B cell (primary cell): ENCODE measurements around the gene DRC7. TPM values are rescaled to one million over a fixed set of nuclear protein-coding genes. Genes with fewer than 3 reads are reported as not detected.

ENCODE experiments used
- ATAC-seq: fragments of 200-7000 bp; cut with Tn5 transposase; one replicate; pipeline ENCODE4 v1.10.0; 2021; ENCODE audit warnings: low read depth, mild to moderate bottlenecking, moderate number of reproducible peaks, moderate library complexity
- CTCF ChIA-PET: fragments of 350-600 bp; sonication (Branson Sonifier 250); formaldehyde crosslinking; loops from one replicate; lab custom pipeline; 2021; ENCODE audit warnings: antibody characterized with exemption, inconsistent platforms; lab: Charles Lee
- POLR2A ChIA-PET: fragments of 350-600 bp; sonication (Branson Sonifier 250); formaldehyde crosslinking; loops from one replicate; lab custom pipeline; 2021; ENCODE audit warnings: antibody characterized with exemption; lab: Charles Lee
- DNase-seq: peaks from one replicate; pipeline ENCODE4 v3.0.0; 2013
- H2AFZ ChIP-seq: 2 replicates; pipeline ENCODE4 v1.6.1; 2012; ENCODE audit warnings: mild to moderate bottlenecking, low read depth, low read length; ENCODE audit not compliant: insufficient read depth, poor library complexity, severe bottlenecking
- H3K27ac ChIP-seq, 2 donors: 1 replicate in 1 of 2; 2 replicates in 1 of 2; pipeline ENCODE4 v1.5.1; 2012 to 2013; ENCODE audit warnings: low read length in 2 of 2, mild to moderate bottlenecking in 2 of 2, moderate library complexity in 1 of 2
- H3K27me3 ChIP-seq, 4 experiments: fragments of 200-600 bp in 1 of 4; sonication (generic) in 1 of 4; replicated peaks in 1 of 4; 1 replicate in 2 of 4; 2 replicates in 2 of 4; pipeline versions ENCODE4 v1.6.1 to v1.7.0; 2013 to 2016; ENCODE audit warnings: low read length in 3 of 4, mild to moderate bottlenecking in 2 of 4, mixed read lengths in 1 of 4, moderate library complexity in 1 of 4; ENCODE audit not compliant: insufficient read depth in 4 of 4, control insufficient read depth in 3 of 4; ENCODE audit errors: control extremely low read depth in 1 of 4
- H3K36me3 ChIP-seq, 2 experiments: replicated peaks in 1 of 2; 1 replicate in 1 of 2; 2 replicates in 1 of 2; pipeline versions ENCODE4 v1.6.1 to v1.7.1; 2013; ENCODE audit warnings: low read length in 1 of 2; ENCODE audit not compliant: insufficient read depth in 2 of 2, control insufficient read depth in 1 of 2; ENCODE audit errors: control extremely low read depth in 1 of 2, extremely low read depth in 1 of 2
- H3K4me1 ChIP-seq, 2 donors: fragments of 200-600 bp in 1 of 2; sonication (generic) in 1 of 2; 1 replicate in 1 of 2; 2 replicates in 1 of 2; pipeline versions ENCODE4 v1.5.1 to v1.6.1; 2013 to 2017; ENCODE audit warnings: low read length in 2 of 2; ENCODE audit not compliant: control insufficient read depth in 2 of 2, insufficient read depth in 2 of 2
- H3K4me2 ChIP-seq: replicated peaks from 2 replicates; pipeline ENCODE3; 2012; ENCODE audit warnings: mild to moderate bottlenecking, low read depth, low read length; ENCODE audit not compliant: poor library complexity, severe bottlenecking
- H3K4me3 ChIP-seq, 5 experiments: fragments of 200-600 bp in 1 of 5; sonication (generic) in 1 of 5; 1 replicate in 3 of 5; 2 replicates in 2 of 5; pipeline versions ENCODE4 v1.5.1 to v1.7.0; 2011 to 2016; ENCODE audit warnings: low read length in 4 of 5, mild to moderate bottlenecking in 4 of 5, low read depth in 2 of 5, control low read depth in 1 of 5, moderate library complexity in 1 of 5; ENCODE audit not compliant: insufficient read depth in 1 of 5; ENCODE audit errors: control extremely low read depth in 1 of 5, extremely low read depth in 1 of 5
- H3K79me2 ChIP-seq: fragments of 200-600 bp; sonication (generic); one replicate; pipeline ENCODE4 v1.6.0; 2016; ENCODE audit warnings: low read length; ENCODE audit not compliant: control insufficient read depth, insufficient read depth
- H3K9ac ChIP-seq: fragments of 200-600 bp; sonication (generic); 2 replicates; pipeline ENCODE4 v1.6.1; 2017; ENCODE audit warnings: mild to moderate bottlenecking, low read length, moderate library complexity
- H3K9me3 ChIP-seq, 3 donors: one replicate each; pipeline versions ENCODE4 v1.6.1 to v1.7.1; 2013; ENCODE audit warnings: low read length in 2 of 3; ENCODE audit not compliant: control insufficient read depth in 2 of 3, insufficient read depth in 1 of 3; ENCODE audit errors: control extremely low read depth in 1 of 3
- H4K20me1 ChIP-seq: 2 replicates; pipeline ENCODE4 v1.6.0; 2012; ENCODE audit warnings: mild to moderate bottlenecking, low read length; ENCODE audit not compliant: insufficient read depth, control insufficient read depth, poor library complexity, severe bottlenecking
- H3K27ac Mint-ChIP-seq: one replicate; pipeline ENCODE4 v1.8.0; 2021; ENCODE audit warnings: mixed read lengths
- H3K27me3 Mint-ChIP-seq: one replicate; pipeline ENCODE4 v1.8.0; 2021; ENCODE audit warnings: mixed read lengths
- H3K4me1 Mint-ChIP-seq: one replicate; pipeline ENCODE4 v1.8.0; 2021; ENCODE audit warnings: mixed read lengths
- H3K4me3 Mint-ChIP-seq: one replicate; pipeline ENCODE4 v1.8.0; 2021; ENCODE audit warnings: mixed read lengths
- H3K9me3 Mint-ChIP-seq: one replicate; pipeline ENCODE4 v1.8.0; 2022; ENCODE audit warnings: mixed read lengths; ENCODE audit not compliant: insufficient read depth
- EZH2 ChIP-seq: IDR thresholded peaks from 2 replicates; pipeline ENCODE4 v1.6.1; 2012; ENCODE audit warnings: borderline replicate concordance, low read depth, mild to moderate bottlenecking, moderate library complexity, low read length; ENCODE audit not compliant: insufficient read depth, poor library complexity, severe bottlenecking
- WGBS: methylation state at CpG from one replicate; pipeline ENCODE4 v1.1.5; 2013; ENCODE audit warnings: missing lambda C conversion rate; ENCODE audit not compliant: insufficient coverage; 5-methylcytosine and 5-hydroxymethylcytosine counted together
- intact Hi-C: fragments of 100-400 bp; cut with micrococcal nuclease; formaldehyde crosslinking; loops from one replicate; pipeline ENCODE4 v1.10.0; 2022
- polyA plus RNA-seq: library from polyadenylated mRNA; depleted of rRNA; stranded (reverse); fragments of >200 nt; gene quantifications from 2 replicates; pipeline ENCODE4 v1.2.3, GENCODE V29; 2012
- total RNA-seq, 2 donors: library from RNA; stranded (reverse); fragments of 120-200 nt in 1 of 2; gene quantifications; 1 replicate in 1 of 2; 2 replicates in 1 of 2; pipeline versions ENCODE4 v1.2.3 to v1.2.4, GENCODE V29; 2013 to 2022
- TF ChIP-seq, protein P1 (sequence below): fragments of 200-600 bp; IDR thresholded peaks from one replicate; pipeline ENCODE4 v1.8.0; 2022; ENCODE audit warnings: antibody characterized with exemption, mild to moderate bottlenecking

DRC7 gene
- total and polyA plus RNA-seq, 2 donors (not counting 1 experiment from before 2014, with no cell fraction given): 0.12 to 0.22 TPM

DNA sequence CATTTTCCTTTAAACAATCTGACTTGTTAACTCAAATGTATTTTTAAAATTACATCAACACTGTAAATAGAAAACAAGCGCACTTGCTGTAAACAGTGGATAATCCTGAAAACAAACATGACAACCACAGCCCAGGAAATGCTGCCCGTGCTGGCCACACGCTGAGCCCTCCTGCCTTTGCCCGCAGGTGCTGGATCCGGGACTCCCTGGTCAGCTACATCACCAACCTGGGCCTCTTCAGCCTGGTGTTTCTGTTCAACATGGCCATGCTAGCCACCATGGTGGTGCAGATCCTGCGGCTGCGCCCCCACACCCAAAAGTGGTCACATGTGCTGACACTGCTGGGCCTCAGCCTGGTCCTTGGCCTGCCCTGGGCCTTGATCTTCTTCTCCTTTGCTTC, 33.1 kb upstream of the DRC7 start:
- no peak for TF ChIP-seq EZH2
- TF ChIP-seq, protein P1, sequence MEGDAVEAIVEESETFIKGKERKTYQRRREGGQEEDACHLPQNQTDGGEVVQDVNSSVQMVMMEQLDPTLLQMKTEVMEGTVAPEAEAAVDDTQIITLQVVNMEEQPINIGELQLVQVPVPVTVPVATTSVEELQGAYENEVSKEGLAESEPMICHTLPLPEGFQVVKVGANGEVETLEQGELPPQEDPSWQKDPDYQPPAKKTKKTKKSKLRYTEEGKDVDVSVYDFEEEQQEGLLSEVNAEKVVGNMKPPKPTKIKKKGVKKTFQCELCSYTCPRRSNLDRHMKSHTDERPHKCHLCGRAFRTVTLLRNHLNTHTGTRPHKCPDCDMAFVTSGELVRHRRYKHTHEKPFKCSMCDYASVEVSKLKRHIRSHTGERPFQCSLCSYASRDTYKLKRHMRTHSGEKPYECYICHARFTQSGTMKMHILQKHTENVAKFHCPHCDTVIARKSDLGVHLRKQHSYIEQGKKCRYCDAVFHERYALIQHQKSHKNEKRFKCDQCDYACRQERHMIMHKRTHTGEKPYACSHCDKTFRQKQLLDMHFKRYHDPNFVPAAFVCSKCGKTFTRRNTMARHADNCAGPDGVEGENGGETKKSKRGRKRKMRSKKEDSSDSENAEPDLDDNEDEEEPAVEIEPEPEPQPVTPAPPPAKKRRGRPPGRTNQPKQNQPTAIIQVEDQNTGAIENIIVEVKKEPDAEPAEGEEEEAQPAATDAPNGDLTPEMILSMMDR: no peak
- H3K27me3 Mint-ChIP-seq: peaks cover 4% of the 10 kb centered on the region

GRCh38 chr16:57661936-57662906, 32.4 kb upstream of the DRC7 start:
- intact Hi-C loops: no loop called here
- POLR2A ChIA-PET: no interaction called here
- Histone ChIP-seq H3K4me2 (no peak overlapping the region), H4K20me1 (no peaks in the 10 kb centered on the region), H3K9ac (no peak overlapping the region), H3K27me3 (no peaks in the 10 kb centered on the region), H3K9me3 (peaks cover 0 to 11% (median 0%) of the 10 kb centered on the region in 3 donors), H2AFZ (no peak overlapping the region), H3K4me3 (no peak overlapping the region), H3K79me2 (no peaks in the 10 kb centered on the region), H3K4me1 (no peaks in the 10 kb centered on the region), H3K27ac (no peak overlapping the region), H3K36me3 (no peaks in the 10 kb centered on the region)
- H3K27ac Mint-ChIP-seq: no peak overlapping the region
- no peaks in the 10 kb centered on the region for H3K9me3 Mint-ChIP-seq
- H3K27me3 Mint-ChIP-seq: peaks cover 4% of the 10 kb centered on the region
- CTCF ChIA-PET: no interaction called here
- no peak for TF ChIP-seq EZH2
- TF ChIP-seq, protein P1: no peak
- DNase-seq (no peak), ATAC-seq (no peak)
- no peak overlapping the region for H3K4me3 Mint-ChIP-seq
- H3K4me1 Mint-ChIP-seq: no peaks in the 10 kb centered on the region
- 89% methylated on average over 17 of the region's 20 CpGs for WGBS

More for the DNA sequence above, 33.1 kb upstream of the DRC7 start:
- Histone ChIP-seq H3K4me1 (no peaks in the 10 kb centered on the region), H3K4me2 (no peak overlapping the region), H3K27me3 (no peaks in the 10 kb centered on the region), H3K4me3 (no peak overlapping the region), H4K20me1 (no peaks in the 10 kb centered on the region), H3K9ac (no peak overlapping the region), H3K27ac (no peak overlapping the region), H2AFZ (no peak overlapping the region), H3K79me2 (no peaks in the 10 kb centered on the region), H3K9me3 (peaks cover 0 to 11% (median 0%) of the 10 kb centered on the region in 3 donors), H3K36me3 (no peaks in the 10 kb centered on the region)
- DNase-seq: no peak
- intact Hi-C loops: no loop called here
- ATAC-seq: no peak
- no peaks in the 10 kb centered on the region for H3K4me1 Mint-ChIP-seq
- no peaks in the 10 kb centered on the region for H3K9me3 Mint-ChIP-seq
- H3K27ac Mint-ChIP-seq: no peak overlapping the region
- 88% methylated on average over 6 of the region's 7 CpGs for WGBS
- H3K4me3 Mint-ChIP-seq: no peak overlapping the region
- POLR2A ChIA-PET: no interaction called here
- CTCF ChIA-PET: no interaction called here
